ENCODE measurements around the gene NEGR1. TPM values are rescaled to one million over a fixed set of nuclear protein-coding genes. Genes with fewer than 3 reads are reported as not detected.

The NEGR1 gene
- total and polyA plus RNA-seq, 2 experiments from 2014 or later: 0.57 to 0.94 TPM

- H3K27ac ChIP-seq (ENCODE audit: low read depth): no peak overlapping the region
- H3F3A ChIP-seq (replicated peaks; ENCODE audit: low read depth): no peaks in the 10 kb centered on the region
- Mint-ChIP-seq H3K4me1 (no peaks in the 10 kb centered on the region), H3K36me3 (ENCODE audit: low read depth) (no peaks in the 10 kb centered on the region), H3K27me3 (ENCODE audit: insufficient read depth, low read depth, poor library complexity) (peaks cover 2% of the 10 kb centered on the region), H3K9me3 (no peaks in the 10 kb centered on the region), H3K27ac (no peak overlapping the region), H3K4me3 (no peak overlapping the region)
- no peaks in the 10 kb centered on the region for H3K9me2 ChIP-seq (ENCODE audit: insufficient read depth)
- no peak for DNase-seq (ENCODE audit: low spot score)
- H4K20me1 ChIP-seq (replicated peaks; ENCODE audit: insufficient read depth): no peaks in the 10 kb centered on the region
- H3K4me1 ChIP-seq (ENCODE audit: insufficient read depth): no peaks in the 10 kb centered on the region
- no peak overlapping the region for H3K4me3 ChIP-seq
- TF ChIP-seq EZH2 (IDR thresholded peaks at IDR 0.05; ENCODE audit: low read depth, unreplicated experiment) (no peak), STAT1 (IDR thresholded peaks at IDR 0.05; ENCODE audit: unreplicated experiment) (no peak), ZNF462 (CRISPR knock-in tag; IDR thresholded peaks at IDR 0.05) (no peak), REST (IDR thresholded peaks at IDR 0.05; ENCODE audit: unreplicated experiment) (no peak)
- no peak overlapping the region for H3K4me2 ChIP-seq
- no peak for ATAC-seq
- no peaks in the 10 kb centered on the region for H3K36me3 ChIP-seq (ENCODE audit: insufficient read depth)
- H2AFZ ChIP-seq: no peak overlapping the region
- H3K27me3 ChIP-seq (ENCODE audit: insufficient read depth): no peaks in the 10 kb centered on the region
- no peaks in the 10 kb centered on the region for H3K79me2 ChIP-seq (replicated peaks; ENCODE audit: insufficient read depth)
Measured at GRCh38 chr1:71787699-71788098, 494.6 kb downstream of the NEGR1 start.

All from GM23338 (cell line).